HG02571 (cell line): ENCODE results near the gene ZNF638.
"Not testable (repeated sequence)": the region's sequence is repeated elsewhere in the genome, so short reads cannot be mapped to it uniquely, and the experiment has no call there.

Experiments
- ATAC-seq: cut with Tn5 transposase; IDR thresholded peaks from one replicate; pipeline ENCODE4 v1.9.1; 2021; ENCODE audit warnings: mild to moderate bottlenecking, moderate library complexity; ENCODE audit not compliant: unreplicated experiment

Gene ZNF638, protein sequence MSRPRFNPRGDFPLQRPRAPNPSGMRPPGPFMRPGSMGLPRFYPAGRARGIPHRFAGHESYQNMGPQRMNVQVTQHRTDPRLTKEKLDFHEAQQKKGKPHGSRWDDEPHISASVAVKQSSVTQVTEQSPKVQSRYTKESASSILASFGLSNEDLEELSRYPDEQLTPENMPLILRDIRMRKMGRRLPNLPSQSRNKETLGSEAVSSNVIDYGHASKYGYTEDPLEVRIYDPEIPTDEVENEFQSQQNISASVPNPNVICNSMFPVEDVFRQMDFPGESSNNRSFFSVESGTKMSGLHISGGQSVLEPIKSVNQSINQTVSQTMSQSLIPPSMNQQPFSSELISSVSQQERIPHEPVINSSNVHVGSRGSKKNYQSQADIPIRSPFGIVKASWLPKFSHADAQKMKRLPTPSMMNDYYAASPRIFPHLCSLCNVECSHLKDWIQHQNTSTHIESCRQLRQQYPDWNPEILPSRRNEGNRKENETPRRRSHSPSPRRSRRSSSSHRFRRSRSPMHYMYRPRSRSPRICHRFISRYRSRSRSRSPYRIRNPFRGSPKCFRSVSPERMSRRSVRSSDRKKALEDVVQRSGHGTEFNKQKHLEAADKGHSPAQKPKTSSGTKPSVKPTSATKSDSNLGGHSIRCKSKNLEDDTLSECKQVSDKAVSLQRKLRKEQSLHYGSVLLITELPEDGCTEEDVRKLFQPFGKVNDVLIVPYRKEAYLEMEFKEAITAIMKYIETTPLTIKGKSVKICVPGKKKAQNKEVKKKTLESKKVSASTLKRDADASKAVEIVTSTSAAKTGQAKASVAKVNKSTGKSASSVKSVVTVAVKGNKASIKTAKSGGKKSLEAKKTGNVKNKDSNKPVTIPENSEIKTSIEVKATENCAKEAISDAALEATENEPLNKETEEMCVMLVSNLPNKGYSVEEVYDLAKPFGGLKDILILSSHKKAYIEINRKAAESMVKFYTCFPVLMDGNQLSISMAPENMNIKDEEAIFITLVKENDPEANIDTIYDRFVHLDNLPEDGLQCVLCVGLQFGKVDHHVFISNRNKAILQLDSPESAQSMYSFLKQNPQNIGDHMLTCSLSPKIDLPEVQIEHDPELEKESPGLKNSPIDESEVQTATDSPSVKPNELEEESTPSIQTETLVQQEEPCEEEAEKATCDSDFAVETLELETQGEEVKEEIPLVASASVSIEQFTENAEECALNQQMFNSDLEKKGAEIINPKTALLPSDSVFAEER (N-terminal part only)

DNA sequence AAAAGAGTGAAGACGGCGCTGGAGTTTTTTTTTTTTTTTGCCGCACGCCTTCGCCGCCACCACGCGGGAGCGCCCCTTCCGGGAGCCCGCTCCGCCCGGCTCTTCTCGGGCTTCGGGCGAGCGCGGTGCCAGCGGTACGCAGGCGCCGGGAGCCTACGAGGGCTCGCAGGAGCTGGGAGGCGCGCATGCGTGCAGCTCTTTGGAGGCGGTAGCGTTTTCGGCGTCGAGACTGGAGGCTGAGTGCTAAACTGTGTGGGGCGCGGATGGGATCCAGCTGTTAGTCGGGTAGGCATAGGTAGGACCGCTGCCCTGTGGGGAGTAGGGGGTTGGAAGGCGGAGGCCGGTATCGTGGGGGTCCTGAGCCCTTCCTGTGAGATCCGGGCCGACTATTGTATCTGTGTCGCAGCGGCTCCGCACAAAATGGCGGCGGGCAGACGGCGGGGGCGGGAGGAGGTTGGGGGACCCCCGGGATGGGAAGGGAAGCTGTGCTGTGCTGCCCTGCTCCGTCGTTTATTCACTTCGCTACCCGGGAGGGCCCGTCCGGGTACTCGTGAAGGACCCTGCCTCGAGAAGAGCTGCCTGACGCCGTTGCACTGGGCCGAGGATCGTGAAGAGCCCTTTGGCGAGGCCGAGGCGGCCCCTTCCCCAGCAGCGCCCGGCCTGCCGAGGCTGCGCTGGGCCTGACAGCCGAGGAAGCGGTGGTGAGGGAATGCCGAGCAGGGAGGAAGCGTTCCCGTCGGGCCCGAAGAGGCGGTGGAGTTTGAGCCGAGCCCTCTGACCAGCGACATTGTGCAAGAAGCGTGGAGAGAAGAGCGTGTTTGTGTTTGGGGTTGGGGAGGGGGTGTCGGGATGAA lies at the start of gene ZNF638:
TSS of gene ZNF638 (plus strand) at position 202 of the 854 bp plus-strand sequence. CDS start 17,173 bp downstream, outside the sequence.
- peak; percentile 94 for ATAC-seq

DNA sequence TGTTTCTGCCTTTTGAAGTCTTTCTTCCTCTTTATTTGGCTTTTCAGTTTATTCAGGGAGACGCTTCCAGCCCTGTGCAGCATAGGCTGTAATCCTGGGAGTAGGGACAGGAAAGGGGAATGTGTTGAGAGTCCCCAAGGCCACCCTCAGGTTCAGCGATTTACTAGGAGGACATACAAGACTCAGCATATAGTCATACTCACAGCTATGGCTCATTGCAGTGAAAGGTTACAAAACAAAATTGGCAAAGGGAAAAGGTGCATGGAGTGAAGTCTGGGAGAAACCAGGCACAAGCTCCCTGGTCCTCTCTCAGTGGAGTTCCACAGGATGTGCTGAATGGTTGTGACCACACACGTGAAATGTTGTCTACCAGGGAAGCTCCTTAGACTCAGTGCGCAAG lies 49.6 kb upstream of the ZNF638 start:
- ATAC-seq: no peak

DNA sequence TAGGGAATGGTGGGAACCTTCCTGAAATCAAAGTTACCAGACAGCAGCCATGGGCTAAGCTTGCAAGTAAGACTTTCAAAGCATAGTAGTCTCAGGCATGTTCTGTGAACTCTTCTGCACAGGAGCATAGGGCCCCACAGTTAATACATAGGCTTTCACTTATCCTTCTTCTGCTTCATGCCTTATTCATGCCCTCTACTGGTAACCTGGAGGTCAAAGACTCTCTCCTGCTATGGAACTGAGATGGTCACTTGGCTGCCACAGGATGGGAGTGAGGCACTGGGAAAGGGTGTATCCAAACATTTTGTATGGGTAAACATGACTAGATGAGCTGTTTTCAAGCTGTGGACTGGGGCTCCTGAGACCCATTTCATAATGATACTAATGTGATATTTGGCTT lies 49.1 kb upstream of the ZNF638 start:
- ATAC-seq: no peak

DNA sequence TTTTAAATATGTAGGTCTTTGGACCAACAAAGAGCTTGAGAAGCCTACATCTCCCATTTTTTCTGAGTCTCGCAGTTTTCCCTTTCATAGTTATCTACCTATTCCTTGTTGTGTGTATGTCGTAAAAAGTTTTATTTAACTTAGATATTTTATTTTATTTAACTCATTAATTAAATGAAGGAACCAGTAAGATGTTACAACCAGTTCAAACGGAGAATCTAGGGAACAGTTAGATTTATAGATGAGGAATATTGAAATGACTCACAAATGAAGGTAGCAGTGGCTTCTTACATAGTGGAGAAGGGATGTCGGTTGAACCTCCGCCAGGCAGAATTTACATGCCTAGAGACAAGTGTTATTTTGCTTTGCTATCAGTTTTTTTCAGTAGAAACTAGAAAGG lies 48.5 kb upstream of the ZNF638 start:
- no peak for ATAC-seq

DNA sequence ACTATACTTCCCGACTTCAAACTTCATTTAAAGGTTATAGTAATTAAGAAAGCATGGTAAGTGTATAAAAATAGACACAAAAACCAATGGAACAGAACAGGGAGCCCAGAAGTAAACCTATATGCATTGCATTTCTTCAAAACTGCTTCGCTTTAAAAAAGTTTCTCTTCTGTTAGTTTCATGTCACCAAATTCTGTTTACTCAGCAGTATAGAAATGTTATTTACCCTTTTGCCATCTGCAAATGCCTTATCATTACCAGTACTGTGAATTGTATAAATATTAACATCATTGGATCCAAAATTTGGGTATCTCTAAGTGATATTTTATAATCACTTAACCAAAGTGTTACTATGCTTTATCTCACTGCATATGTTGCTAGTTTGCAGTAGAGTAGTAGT lies 45.9 kb upstream of the ZNF638 start:
- ATAC-seq: no peak

DNA sequence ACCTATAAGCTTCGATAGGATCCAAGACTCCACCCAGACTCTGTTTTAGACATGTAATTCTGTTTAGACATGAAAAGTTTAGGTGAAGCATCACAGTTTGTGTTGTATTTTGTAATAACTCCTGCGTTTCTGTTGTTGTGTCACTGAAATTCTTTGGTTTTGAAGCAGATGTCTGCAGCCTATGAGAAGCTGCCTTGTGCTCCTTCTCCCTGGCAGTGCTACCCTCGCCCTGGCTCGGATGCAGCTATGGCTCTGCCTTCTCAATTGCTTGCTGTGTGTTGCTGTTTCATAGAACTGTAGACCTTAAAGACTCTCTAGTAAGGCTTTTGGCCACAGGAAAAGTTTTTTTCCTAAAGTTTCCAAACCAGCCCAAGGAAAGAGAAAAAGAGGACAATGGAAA lies 40.2 kb upstream of the ZNF638 start:
- no peak for ATAC-seq

DNA sequence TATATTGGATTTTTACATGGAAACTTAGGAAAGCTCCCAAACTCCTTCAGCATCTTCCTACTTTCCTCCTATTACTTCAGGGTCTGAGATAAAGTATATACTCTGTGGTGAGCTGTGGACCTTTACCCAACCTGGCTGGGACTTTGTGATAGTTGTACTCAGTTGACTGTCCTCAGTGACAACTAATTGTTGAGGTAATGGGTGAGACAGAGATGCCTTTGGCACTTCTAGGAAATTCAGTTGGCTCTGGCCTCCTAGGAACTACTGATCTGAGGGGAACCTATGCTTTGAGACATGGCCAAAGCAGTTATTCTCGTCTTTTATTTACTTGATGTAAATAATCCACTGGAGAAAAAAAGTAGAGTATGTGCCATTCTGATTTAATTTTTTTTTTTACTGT lies 39.4 kb upstream of the ZNF638 start:
- ATAC-seq: no peak

DNA sequence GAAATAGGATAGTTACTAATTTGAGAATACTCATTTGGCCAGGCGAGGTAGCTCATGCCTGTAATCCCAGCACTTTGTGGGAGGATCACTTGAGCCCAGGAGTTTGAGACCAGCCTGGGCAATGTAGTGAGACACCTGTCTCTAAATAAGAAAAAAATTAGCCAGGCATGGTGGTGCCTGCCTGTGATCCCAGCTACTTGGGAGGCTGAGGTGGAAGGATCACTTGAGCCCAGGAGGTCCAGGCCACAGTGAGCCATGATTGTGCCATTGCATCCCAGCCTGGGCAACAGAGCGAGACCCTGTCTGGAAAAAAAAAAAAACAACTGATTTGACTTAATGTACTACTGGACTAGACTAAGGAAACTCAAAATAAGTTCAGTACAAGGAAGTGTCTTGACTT lies 32.7 kb upstream of the ZNF638 start:
- ATAC-seq: no peak

DNA sequence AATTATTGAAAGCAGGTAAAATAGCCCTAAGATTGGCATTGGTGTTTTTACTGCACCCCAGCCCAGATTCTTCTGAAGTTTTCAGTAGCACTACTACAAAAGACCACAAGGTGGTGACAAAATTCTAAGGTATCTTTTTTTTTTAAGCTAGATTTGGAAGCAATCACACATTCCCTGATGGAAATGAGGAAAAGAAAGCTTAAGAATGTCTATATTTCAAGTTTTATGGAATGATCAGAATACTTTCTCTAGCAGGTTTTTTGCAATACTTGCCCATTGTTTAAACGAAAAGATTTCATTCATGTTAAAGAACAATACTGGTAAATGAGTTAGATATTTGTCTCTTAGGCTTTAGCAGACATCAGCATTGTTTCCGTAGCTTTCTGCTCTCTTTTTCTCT lies 32.1 kb upstream of the ZNF638 start:
- ATAC-seq: no peak

DNA sequence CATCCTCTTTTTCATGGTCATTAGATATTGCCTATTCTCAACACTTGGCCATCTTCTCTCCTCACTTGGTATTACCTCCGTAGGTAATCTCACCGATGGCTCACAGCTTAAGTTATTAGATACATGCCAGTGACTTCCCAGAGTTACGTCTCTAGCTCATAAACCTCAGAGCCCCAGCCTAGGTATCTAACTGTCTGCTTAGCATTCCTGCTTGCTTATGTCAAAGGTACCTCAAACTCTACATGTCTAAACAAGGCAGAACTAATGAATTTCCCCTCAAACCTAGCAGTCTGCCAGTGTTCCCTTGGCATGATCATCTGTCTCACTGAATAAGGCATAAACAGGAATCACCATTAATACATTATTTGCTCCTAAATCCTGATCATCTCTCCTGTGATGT lies 27.7 kb upstream of the ZNF638 start:
- ATAC-seq: no peak

DNA sequence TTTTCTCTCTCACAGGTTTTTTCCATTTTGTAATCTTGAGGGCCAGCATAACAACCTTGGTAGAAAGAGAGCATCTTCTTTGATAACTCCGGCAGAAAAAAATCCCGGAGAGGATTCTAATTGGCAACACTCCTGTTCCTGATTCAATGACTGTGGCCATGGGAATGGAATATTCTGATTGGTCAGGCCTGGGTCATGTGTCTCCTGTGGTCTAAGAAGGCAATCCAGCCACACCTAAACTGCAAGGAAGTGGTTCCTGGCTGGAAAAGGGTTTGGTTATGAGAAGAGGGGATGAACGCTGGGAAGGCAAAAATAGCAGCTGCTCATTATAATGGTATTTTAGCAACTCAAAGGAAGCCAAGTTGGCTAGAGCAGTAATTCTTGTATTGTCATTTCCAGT lies 24.8 kb upstream of the ZNF638 start:
- no peak for ATAC-seq

DNA sequence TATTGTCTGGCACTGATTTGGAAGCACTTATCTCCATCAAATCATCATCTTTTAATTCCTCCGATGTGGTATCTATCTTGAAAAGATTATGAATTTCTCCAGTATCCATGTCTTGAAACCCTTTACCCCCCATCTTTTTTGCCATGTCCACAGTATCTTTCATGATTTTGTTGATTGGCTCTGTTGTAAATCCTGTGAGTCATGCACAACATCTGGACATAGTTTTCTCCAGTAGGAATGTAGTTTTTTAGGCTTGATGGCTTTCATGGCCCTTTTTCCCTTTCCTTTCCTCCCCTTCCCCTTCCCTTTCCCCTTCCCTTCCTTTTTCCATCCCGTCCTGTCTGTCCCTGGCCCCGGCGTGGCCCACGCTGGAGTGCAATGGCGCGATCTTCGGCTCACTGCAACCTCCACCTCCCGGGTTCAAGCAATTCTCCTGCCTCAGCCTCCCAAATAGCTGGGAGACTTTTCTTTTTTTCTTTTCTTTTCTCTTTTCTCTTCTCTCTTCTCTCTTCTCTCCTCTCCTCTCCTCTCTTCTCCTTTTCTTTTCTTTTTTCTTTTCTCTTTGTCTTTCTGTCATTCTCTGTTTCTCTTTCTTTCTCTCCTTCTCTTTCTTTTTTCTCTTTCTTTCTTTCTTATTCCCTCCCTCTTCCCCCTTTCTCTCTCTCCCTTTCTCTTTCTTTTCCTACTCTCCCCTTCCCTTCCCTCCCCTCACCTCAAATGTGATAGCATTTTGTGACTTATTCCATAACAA lies 18.4 kb upstream of the ZNF638 start:
- ATAC-seq: no peak

DNA sequence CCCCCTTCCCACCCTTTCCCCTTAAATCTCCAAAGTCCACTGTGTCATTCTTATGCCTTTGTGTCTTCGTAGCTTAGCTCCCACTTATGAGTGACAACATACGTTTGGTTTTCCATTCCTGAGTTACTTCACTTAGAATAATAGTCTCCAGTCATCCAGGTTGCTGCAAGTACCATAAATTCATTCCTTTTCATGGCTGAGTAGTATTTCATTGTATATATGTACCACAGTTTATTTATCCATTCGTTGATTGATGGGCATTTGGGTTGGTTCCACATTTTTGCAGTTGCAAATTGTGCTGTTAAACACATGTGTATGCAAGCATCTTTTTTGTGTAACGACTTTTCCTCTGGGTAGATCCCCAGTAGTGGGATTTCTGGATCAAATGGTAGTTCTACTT lies 14.5 kb upstream of the ZNF638 start:
- ATAC-seq: no peak

DNA sequence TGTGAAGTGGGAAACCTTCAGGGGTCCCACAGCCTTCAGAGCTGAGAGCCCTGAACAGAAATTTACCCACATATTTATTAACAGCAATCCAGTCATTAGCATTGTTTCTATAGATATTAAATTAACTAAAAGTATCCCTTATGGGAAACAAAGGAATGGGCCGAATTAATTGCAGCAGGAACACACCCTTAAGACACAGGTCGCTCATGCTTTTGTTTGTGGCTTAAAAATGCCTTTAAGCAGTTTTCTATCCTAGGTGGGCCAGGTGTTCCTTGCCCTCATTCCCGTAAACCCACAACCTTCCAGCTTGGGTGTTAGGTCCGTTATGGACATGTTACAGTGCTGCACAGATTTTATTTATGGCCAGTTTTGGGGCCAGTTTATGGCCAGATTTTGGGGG lies 13.7 kb upstream of the ZNF638 start:
- not testable (repeated sequence) for ATAC-seq

DNA sequence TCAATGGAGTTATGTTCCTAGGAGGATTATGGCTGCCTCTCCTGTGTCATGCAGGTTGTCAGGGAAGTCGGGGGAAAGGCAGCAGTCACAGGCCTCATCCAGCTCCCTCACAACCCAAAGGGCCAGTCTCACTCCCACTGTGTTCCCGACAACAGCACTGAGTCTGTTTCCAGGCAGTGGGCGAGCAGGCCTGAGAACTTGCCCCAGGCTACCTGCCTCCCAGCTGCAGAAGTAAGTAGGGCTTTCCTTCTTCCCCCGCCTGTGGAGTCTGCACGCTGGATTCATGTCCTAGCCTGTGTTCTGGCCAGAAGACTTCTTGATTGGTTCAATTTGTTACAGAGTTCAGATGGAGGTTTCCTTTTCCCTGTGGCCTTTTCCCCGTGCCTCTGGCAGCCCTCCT lies 8.2 kb upstream of the ZNF638 start:
- ATAC-seq: no peak

DNA sequence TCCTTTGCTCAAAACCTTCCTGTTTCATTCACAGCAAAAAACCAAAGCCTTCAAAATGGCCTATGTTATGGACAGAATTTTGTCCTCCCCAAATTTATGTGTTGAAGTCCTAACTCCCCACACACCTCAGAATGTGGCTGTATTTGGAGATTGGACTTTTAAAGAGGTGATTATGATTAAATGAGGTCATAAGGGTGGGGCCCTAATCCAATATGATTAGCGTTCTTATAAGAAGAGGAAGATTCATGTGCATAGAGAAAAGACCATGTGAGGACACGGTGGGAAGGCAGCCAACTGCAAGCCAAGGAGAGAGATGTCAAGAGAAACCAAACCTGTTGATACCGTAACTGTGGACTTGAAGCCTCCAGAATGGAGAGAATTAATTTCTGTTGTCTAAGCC lies 4.6 kb upstream of the ZNF638 start:
- no peak for ATAC-seq

DNA sequence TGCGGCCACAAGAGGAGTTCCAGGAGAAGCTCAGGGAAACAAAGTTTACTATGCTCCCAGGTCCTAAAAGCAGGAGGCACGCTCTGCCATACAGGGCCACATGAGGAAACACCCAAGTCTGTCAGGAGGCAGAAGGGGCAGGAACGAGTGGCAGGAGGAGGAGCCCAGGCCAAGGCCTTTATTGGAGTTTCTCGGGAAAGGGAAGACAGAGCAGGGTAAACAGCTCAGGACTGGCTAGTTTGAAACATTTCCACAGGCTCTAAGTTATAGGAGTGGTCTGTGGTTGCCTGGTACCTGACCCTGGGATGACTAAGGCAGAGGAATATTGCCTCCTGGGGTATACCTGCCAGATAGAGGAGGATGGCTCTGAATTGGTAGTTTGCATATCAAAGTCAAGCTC lies 3.7 kb upstream of the ZNF638 start:
- ATAC-seq: no peak

DNA sequence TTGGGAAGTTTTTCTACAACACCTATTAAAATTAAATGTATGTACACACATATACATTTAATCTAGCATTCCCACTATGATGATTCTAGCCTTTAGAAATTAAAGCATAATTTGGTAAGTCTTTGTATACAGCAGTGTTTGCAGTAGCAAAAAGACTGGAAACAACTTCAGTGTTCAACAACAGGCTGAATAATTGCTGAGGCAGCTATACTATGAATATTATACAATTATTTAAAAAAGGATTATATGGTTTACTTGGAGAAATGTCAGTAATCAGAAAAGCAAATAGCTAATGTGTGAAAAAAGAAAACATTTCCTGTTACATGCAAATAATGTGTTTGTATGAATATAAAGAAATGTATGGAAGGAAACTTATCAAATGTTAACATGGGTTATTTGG lies 1.4 kb upstream of the ZNF638 start:
- no peak for ATAC-seq

DNA sequence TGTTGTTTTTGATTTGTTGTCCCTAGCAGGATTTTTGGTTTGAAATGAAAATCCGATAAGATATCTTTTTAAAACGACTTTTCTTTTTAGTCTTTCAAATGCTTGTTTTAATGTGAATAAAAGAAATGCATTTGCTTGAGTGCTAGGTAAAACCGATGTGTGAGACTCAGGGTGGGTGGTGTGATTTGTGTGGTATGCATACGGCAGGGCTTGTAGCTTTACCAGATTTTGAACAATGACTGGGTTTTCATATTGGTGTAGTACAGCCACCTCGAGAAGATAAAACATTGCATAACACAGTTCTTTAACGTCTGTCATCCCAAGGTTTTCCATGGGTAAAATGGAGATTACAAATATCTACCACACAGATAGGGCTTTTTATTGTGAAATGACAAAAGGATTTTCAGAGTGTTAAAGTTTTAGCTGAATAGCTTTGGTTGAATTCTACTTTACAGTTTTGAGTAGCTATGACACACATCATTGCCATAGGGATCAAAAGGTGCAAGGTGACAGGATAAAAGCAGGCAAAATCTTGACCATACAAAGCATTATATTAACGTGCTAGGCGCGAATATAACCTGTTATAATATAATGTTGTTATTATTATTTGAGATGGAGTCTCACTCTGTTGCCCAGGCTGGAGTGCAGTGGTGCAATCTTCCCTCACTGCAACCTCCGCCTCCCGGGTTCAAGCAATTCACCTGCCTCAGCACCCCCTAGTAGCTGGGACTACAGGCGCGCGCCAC lies 824 bp upstream of the ZNF638 start:
- no peak for ATAC-seq
